ENCODE results near the gene RAC3.

- TF ChIP-seq EZH2 (IDR thresholded peaks at IDR 0.05; ENCODE audit: low read length) (no peak), CTCF (optimal IDR thresholded peaks at IDR 0.05 in 1 of 3, IDR thresholded peaks at IDR 0.05 in 1 of 3, conservative IDR thresholded peaks at IDR 0.05 in 1 of 3; ENCODE audit: extremely low read depth in 1 of 3, insufficient read depth in 2 of 3, low read length in 3 of 3) (no peak)
These were observed 33.3 kb upstream of the RAC3 start for GRCh38 chr17:81998212-81998611.
